HG03064 (cell line): Measurements from ENCODE around the gene F10.

Experiments used
- ATAC-seq: cut with Tn5 transposase; IDR thresholded peaks from one replicate; pipeline ENCODE4 v1.9.1; 2021; ENCODE audit warnings: low read depth; ENCODE audit not compliant: unreplicated experiment

The F10 gene

GRCh38 chr13:113166681-113167080 is 44.1 kb downstream of the F10 start:
- ATAC-seq: no peak

- no peak for ATAC-seq
These were observed 44.6 kb downstream of the F10 start for GRCh38 chr13:113167155-113167554.

- no peak for ATAC-seq
These were observed 45.0 kb downstream of the F10 start for GRCh38 chr13:113167575-113167974.

- no peak for ATAC-seq
These were observed 45.6 kb downstream of the F10 start for GRCh38 chr13:113168211-113168610.

GRCh38 chr13:113169277-113170272 is 47.0 kb downstream of the F10 start:
- no peak for ATAC-seq

GRCh38 chr13:113170511-113170910 is 47.9 kb downstream of the F10 start:
- ATAC-seq: no peak

GRCh38 chr13:113171250-113172125 is 48.9 kb downstream of the F10 start:
- no peak for ATAC-seq

GRCh38 chr13:113172419-113172926 is 49.9 kb downstream of the F10 start:
- ATAC-seq: no peak

GRCh38 chr13:113176280-113176679 is 53.7 kb downstream of the F10 start:
- ATAC-seq: no peak

GRCh38 chr13:113176822-113177221 is 54.2 kb downstream of the F10 start:
- no peak for ATAC-seq

- no peak for ATAC-seq
These were observed 55.7 kb downstream of the F10 start for GRCh38 chr13:113178070-113178895.

GRCh38 chr13:113178896-113179167 is 56.2 kb downstream of the F10 start:
- ATAC-seq: no peak

GRCh38 chr13:113179374-113180230 is 57.0 kb downstream of the F10 start:
- no peak for ATAC-seq

GRCh38 chr13:113182046-113182445 is 59.4 kb downstream of the F10 start:
- no peak for ATAC-seq

- ATAC-seq: no peak
These were observed 61.0 kb downstream of the F10 start for GRCh38 chr13:113183450-113184129.

- ATAC-seq: no peak
These were observed 62.2 kb downstream of the F10 start for GRCh38 chr13:113184568-113185440.

GRCh38 chr13:113186061-113186900 is 63.7 kb downstream of the F10 start:
- peak; percentile 97 for ATAC-seq
